ENCODE data around the gene MCC.

DNA sequence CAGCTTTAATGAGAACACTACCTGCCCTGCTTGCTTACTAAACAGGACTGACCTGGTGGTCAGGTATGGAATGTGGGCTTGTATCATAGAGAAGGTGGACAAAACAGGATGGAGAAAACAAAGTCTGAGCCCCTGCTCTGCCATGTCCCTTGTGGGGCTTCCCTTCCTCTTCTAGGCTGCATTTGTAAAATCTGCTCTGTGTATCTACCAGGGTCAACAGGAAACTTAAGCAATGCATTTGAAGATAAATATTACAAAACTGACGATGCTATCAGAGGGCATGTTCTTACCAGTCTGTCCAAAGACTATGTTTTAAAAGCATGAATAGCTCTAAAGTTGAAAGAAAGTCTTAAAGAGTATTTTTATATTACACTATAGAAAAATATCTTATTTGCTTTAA, 282.9 kb downstream of the MCC start:
- TF ChIP-seq, protein P1, sequence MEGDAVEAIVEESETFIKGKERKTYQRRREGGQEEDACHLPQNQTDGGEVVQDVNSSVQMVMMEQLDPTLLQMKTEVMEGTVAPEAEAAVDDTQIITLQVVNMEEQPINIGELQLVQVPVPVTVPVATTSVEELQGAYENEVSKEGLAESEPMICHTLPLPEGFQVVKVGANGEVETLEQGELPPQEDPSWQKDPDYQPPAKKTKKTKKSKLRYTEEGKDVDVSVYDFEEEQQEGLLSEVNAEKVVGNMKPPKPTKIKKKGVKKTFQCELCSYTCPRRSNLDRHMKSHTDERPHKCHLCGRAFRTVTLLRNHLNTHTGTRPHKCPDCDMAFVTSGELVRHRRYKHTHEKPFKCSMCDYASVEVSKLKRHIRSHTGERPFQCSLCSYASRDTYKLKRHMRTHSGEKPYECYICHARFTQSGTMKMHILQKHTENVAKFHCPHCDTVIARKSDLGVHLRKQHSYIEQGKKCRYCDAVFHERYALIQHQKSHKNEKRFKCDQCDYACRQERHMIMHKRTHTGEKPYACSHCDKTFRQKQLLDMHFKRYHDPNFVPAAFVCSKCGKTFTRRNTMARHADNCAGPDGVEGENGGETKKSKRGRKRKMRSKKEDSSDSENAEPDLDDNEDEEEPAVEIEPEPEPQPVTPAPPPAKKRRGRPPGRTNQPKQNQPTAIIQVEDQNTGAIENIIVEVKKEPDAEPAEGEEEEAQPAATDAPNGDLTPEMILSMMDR (conservative IDR thresholded peaks at IDR 0.05; ENCODE audit: low read depth, low read length) = no peak
- no peak for TF ChIP-seq EZH2 (IDR thresholded peaks at IDR 0.05; ENCODE audit: low read length, unreplicated experiment)

All from PC-3 (cell line).